K562 (cell line): ENCODE results near the gene HOPX. TPM values are rescaled to one million over a fixed set of nuclear protein-coding genes. Genes with fewer than 3 reads are reported as not detected.

Experiments
- ATAC-seq: fragments of 200-7000 bp; cut with Tn5 transposase; 3 replicates; pipeline ENCODE4 v1.9.1; 2020; ENCODE audit warnings: moderate library complexity
- BruUV-seq: library from RNA; stranded (reverse); fragments of 400-500 nt; replicated peaks from 2 replicates; lab custom pipeline; 2021; lab: Mats Ljungman, UMichigan
- CTCF ChIA-PET: fragments of 300-600 bp; formaldehyde crosslinking; extraction: SDS; loops from one replicate; lab custom pipeline; 2021; ENCODE audit warnings: low intra/inter-chr PET ratio; lab: Yijun Ruan, JAX
- POLR2A ChIA-PET: fragments of 300-600, 350-650 bp; sonication (Branson Sonifier 250); formaldehyde crosslinking; extraction: SDS; loops from one replicate; lab custom pipeline; 2021; ENCODE audit warnings: antibody characterized with exemption, inconsistent platforms; lab: Yijun Ruan, JAX
- DNase-seq, 4 experiments: peaks; one replicate each; pipeline versions ENCODE4 v3.0.0 to v3.0.0-alpha.2; 2011 to 2018; ENCODE audit warnings: low spot score in 3 of 4, mixed read lengths in 3 of 4; ENCODE audit errors: extremely low read depth in 1 of 4
- FAIRE-seq: peaks from 2 replicates; lab custom pipeline; 2011; peaks lifted over from hg19 to GRCh38; lab: Jason Lieb, UNC
- H2AFZ ChIP-seq: 2 replicates; pipeline ENCODE4 v1.6.0; 2011; ENCODE audit warnings: low read depth, low read length, control low read depth, inconsistent platforms
- H3K27ac ChIP-seq: fragments of 200-600 bp; 3 replicates; pipeline ENCODE4 v1.8.0; 2011; ENCODE audit warnings: low read depth, mild to moderate bottlenecking, control low read depth, inconsistent platforms, low read length, moderate library complexity, mixed read lengths; ENCODE audit errors: extremely low read depth
- H3K27me3 ChIP-seq, 2 experiments: fragments of 300-600 bp in 1 of 2; 2 replicates in 1 of 2; 3 replicates in 1 of 2; pipeline versions ENCODE4 v1.6.0 to v1.8.0; 2011; ENCODE audit warnings: inconsistent platforms in 2 of 2, low read length in 2 of 2, mild to moderate bottlenecking in 1 of 2, mixed read lengths in 1 of 2, moderate library complexity in 1 of 2; ENCODE audit not compliant: control insufficient read depth in 2 of 2, insufficient read depth in 2 of 2
- H3K36me3 ChIP-seq: fragments of 300-600 bp; 3 replicates; pipeline ENCODE4 v1.8.0; 2011; ENCODE audit warnings: mild to moderate bottlenecking, low read length, inconsistent platforms; ENCODE audit not compliant: control insufficient read depth, insufficient read depth
- H3K4me1 ChIP-seq, 2 experiments: fragments of 200-600 bp in 1 of 2; replicated peaks in 1 of 2; 2 replicates in 1 of 2; 3 replicates in 1 of 2; pipeline versions ENCODE4 v1.5.1 to v1.8.0; 2011; ENCODE audit warnings: inconsistent platforms in 2 of 2, low read length in 2 of 2, mild to moderate bottlenecking in 1 of 2, mixed read lengths in 1 of 2, moderate library complexity in 1 of 2; ENCODE audit not compliant: control insufficient read depth in 2 of 2, insufficient read depth in 2 of 2
- H3K4me2 ChIP-seq: 2 replicates; pipeline ENCODE4 v1.6.1; 2011; ENCODE audit warnings: low read length, control low read depth, inconsistent platforms, mixed read lengths; ENCODE audit not compliant: insufficient read depth
- H3K4me3 ChIP-seq: fragments of 200-600 bp; sonication (generic), shearing (Covaris generic); 2 replicates; pipeline ENCODE4 v1.5.1; 2016; ENCODE audit warnings: control low read depth, inconsistent platforms
- H3K79me2 ChIP-seq: fragments of 200-600 bp; 3 replicates; pipeline ENCODE4 v1.8.0; 2011; ENCODE audit warnings: low read length, inconsistent platforms; ENCODE audit not compliant: control insufficient read depth, insufficient read depth
- H3K9ac ChIP-seq, 2 experiments: 2 replicates each; pipeline versions ENCODE4 v1.6.0 to v1.6.1; 2011; ENCODE audit warnings: low read depth in 2 of 2, low read length in 2 of 2, control low read depth in 1 of 2, inconsistent platforms in 1 of 2, mild to moderate bottlenecking in 1 of 2, mixed read lengths in 1 of 2; ENCODE audit not compliant: insufficient read depth in 1 of 2
- H3K9me1 ChIP-seq: one replicate; pipeline ENCODE4 v1.6.0; 2011; ENCODE audit warnings: inconsistent platforms, mild to moderate bottlenecking, low read length, moderate library complexity; ENCODE audit not compliant: control insufficient read depth, insufficient read depth
- H3K9me3 ChIP-seq: replicated peaks from 2 replicates; pipeline ENCODE4 v1.5.1; 2011; ENCODE audit warnings: low read depth, low read length, inconsistent platforms; ENCODE audit not compliant: control insufficient read depth, insufficient read depth
- H4K20me1 ChIP-seq: replicated peaks from 2 replicates; pipeline ENCODE4 v1.6.1; 2011; ENCODE audit warnings: low read length, inconsistent platforms, mixed read lengths; ENCODE audit not compliant: control insufficient read depth, insufficient read depth
- CBX8 ChIP-seq: fragments of 200-600 bp; sonication (generic); IDR thresholded peaks from 2 replicates; pipeline ENCODE4 v1.6.1; 2012; ENCODE audit warnings: borderline replicate concordance, mixed run types, low read depth, mild to moderate bottlenecking, moderate library complexity, mixed read lengths, low read length, control low read depth, inconsistent platforms; ENCODE audit not compliant: poor library complexity, severe bottlenecking; ENCODE audit errors: extremely low read depth
- MCM7 ChIP-seq, 2 experiments: fragments of 450-650 bp; IDR thresholded peaks; 2 replicates each; pipeline ENCODE4 v1.6.1; 2016 to 2018
- PTTG1 ChIP-seq: fragments of 450-650 bp; IDR thresholded peaks from 2 replicates; pipeline ENCODE4 v1.6.1; 2016; ENCODE audit warnings: low read depth, mild to moderate bottlenecking, missing genetic modification characterization, missing compliant biosample characterization
- ZBTB34 ChIP-seq: fragments of 250-450 bp; sonication (Bioruptor Pico); IDR thresholded peaks from 2 replicates; pipeline ENCODE4 v1.8.0; 2021; ENCODE audit warnings: mild to moderate bottlenecking, moderate library complexity
- WGBS: fragments of 100-300 bp; shearing (Covaris generic); methylation state at CpG from one replicate; pipeline ENCODE4 v1.1.6; 2016; ENCODE audit warnings: low coverage, mixed read lengths; ENCODE audit not compliant: insufficient coverage; ENCODE audit errors: missing lambda C conversion rate; 5-methylcytosine and 5-hydroxymethylcytosine counted together
- in situ Hi-C: fragments of 300-500 bp; cut with MboI; formaldehyde crosslinking; loops from 4 replicates; pipeline ENCODE4 v1.15.0; 2018; ENCODE audit warnings: inconsistent platforms, mixed read lengths
- intact Hi-C: fragments of 100-400 bp; cut with micrococcal nuclease; formaldehyde crosslinking; loops from 2 replicates; pipeline ENCODE4 v1.14.2; 2022
- polyA plus RNA-seq, 8 experiments: library from polyadenylated mRNA; depleted of rRNA in 4 of 8; stranded (reverse) in 5 of 8; unstranded in 3 of 8; fragments of >200 nt; fragmentation: Nextera tagmentation in 2 of 8; fragmentation: Illumina TruSeq in 1 of 8; extraction: Ambion mirVana in 2 of 8; extraction: Trizol in 1 of 8; gene quantifications; 2 replicates each; pipeline versions ENCODE4 v1.2.1 to v1.2.3, GENCODE V29; 2011 to 2014; ENCODE audit warnings: inconsistent platforms in 1 of 8, missing spikeins in 1 of 8
- total RNA-seq, 7 experiments: library from RNA; depleted of rRNA in 6 of 7; stranded (reverse); fragments of >200 nt in 6 of 7; fragmentation: Illumina TruSeq in 2 of 7; extraction: Trizol in 2 of 7; gene quantifications; 2 replicates each; pipeline versions ENCODE4 v1.2.1 to v1.2.3, GENCODE V29; 2011 to 2021; ENCODE audit warnings: low replicate concordance in 1 of 7

The HOPX gene
- total and polyA plus RNA-seq, 9 of the 15 experiments (the other 6 are each of a cell fraction or from before 2014, with no cell fraction given): 0.24 TPM; not detected in 8

- no peaks in the 10 kb centered on the region for H3K36me3 ChIP-seq
- FAIRE-seq (no peak), DNase-seq (no peak), ATAC-seq (no peak)
- H3K4me1 ChIP-seq: no peaks in the 10 kb centered on the region
- H3K4me2 ChIP-seq: no peak overlapping the region
- H3K27me3 ChIP-seq: peaks cover 0 to 5% of the 10 kb centered on the region in 2 experiments; a peak in 2 of 5 replicates
- in situ Hi-C loops (no loop called here), intact Hi-C loops (no loop called here)
- H3K27ac ChIP-seq: no peak overlapping the region
- no peaks in the 10 kb centered on the region for H3K79me2 ChIP-seq
- H4K20me1 ChIP-seq: no peaks in the 10 kb centered on the region
- no peaks in the 10 kb centered on the region for H3K9me1 ChIP-seq
- TF ChIP-seq MCM7 (IDR thresholded peaks at IDR 0.05) (no peak), CBX8 (no peak), ZBTB34 (CRISPR knock-in tag) (no peak), PTTG1 (no peak)
- TF ChIP-seq, all 486 proteins: peak for 0
- Histone ChIP-seq H3K4me3 (no peak overlapping the region), H3K9ac (no peak overlapping the region), H3K9me3 (peaks cover 2% of the 10 kb centered on the region; the same call in 1 of the 2 replicates), H2AFZ (no peak overlapping the region)
- 0% methylated on average over 5 of the region's 5 CpGs for WGBS
- ChIA-PET CTCF (no interaction called here), POLR2A (no interaction called here)
- no TSS peak for BruUV-seq
These were observed 15.3 kb downstream of the HOPX start for GRCh38 chr4:56665781-56666180.
